ENCODE data around the gene GDPGP1. TPM values are rescaled to one million over a fixed set of nuclear protein-coding genes. Genes with fewer than 3 reads are reported as not detected.
"Not testable (repeated sequence)": the region's sequence is repeated elsewhere in the genome, so short reads cannot be mapped to it uniquely, and the experiment has no call there.

The GDPGP1 gene
- total RNA-seq, 2 experiments from 2014 or later = 12.9 to 22.3 TPM

GRCh38 chr15:90291679-90292356 is 57.8 kb downstream of the GDPGP1 start:
- POLR2A ChIA-PET = interaction anchor here (1.4 kb wide), 1 partner anchor 100 kb away, joined by 3 read pairs; no protein-coding TSS in a partner anchor
- CTCF ChIA-PET (ENCODE audit: unreplicated experiment) = no interaction called here
- Histone ChIP-seq H3K9me2 (ENCODE audit: insufficient read depth, low read length) (no peaks in the 10 kb centered on the region), H3K9me3 (ENCODE audit: low read length) (no peaks in the 10 kb centered on the region), H3K27ac (ENCODE audit: low read depth, low read length, poor library complexity, severe bottlenecking) (no peak overlapping the region), H3K36me3 (ENCODE audit: insufficient read depth, low read length) (no peaks in the 10 kb centered on the region), H2AFZ (ENCODE audit: low read length) (peak overlapping the region; percentile 34; the same call in 1 of the 2 replicates), H3K4me1 (ENCODE audit: insufficient read depth, low read length, poor library complexity, severe bottlenecking) (peaks cover 7% of the 10 kb centered on the region), H4K20me1 (ENCODE audit: insufficient read depth, low read length) (no peaks in the 10 kb centered on the region), H3K4me3 (ENCODE audit: low read depth, low read length, poor library complexity, severe bottlenecking) (no peak overlapping the region), H3K4me2 (ENCODE audit: low read length) (peak overlapping the region; percentile 39), H3K79me2 (ENCODE audit: insufficient read depth, low read depth, low read length) (no peaks in the 10 kb centered on the region)
- TF ChIP-seq EZH2phosphoT487 (IDR thresholded peaks at IDR 0.05; ENCODE audit: borderline replicate concordance, low read depth, low read length) (no peak), CTCF (conservative IDR thresholded peaks at IDR 0.05; ENCODE audit: low read length) (no peak)
- DNase-seq (ENCODE audit: low spot score) = peak; percentile 83
- no TSS peak for BruUV-seq (replicated peaks)
- intact Hi-C loops (cut with micrococcal nuclease; ENCODE audit: unreplicated experiment) = no loop called here

GRCh38 chr15:90293040-90293810 is 59.2 kb downstream of the GDPGP1 start:
- BruUV-seq (replicated peaks); intact Hi-C loops (cut with micrococcal nuclease; ENCODE audit: unreplicated experiment); H2AFZ ChIP-seq (ENCODE audit: low read length); H3K4me2 ChIP-seq (ENCODE audit: low read length); H3K79me2 ChIP-seq (ENCODE audit: insufficient read depth, low read depth, low read length); H3K4me3 ChIP-seq (ENCODE audit: low read depth, low read length, poor library complexity, severe bottlenecking); H3K27ac ChIP-seq (ENCODE audit: low read depth, low read length, poor library complexity, severe bottlenecking); H3K4me1 ChIP-seq (ENCODE audit: insufficient read depth, low read length, poor library complexity, severe bottlenecking); H3K36me3 ChIP-seq (ENCODE audit: insufficient read depth, low read length); H3K9me2 ChIP-seq (ENCODE audit: insufficient read depth, low read length); H4K20me1 ChIP-seq (ENCODE audit: insufficient read depth, low read length); H3K9me3 ChIP-seq (ENCODE audit: low read length): not testable (repeated sequence)
- ChIA-PET POLR2A (interaction anchor here (0.6 to 1.9 kb wide), 7 partner anchors 12 to 494 kb away, joined by 3 to 5 read pairs (median 4); no protein-coding TSS in a partner anchor), CTCF (ENCODE audit: unreplicated experiment) (interaction anchor here (0.6 to 0.8 kb wide), 4 partner anchors 14 to 144 kb away, joined by 3 read pairs; partner anchors contain the start of gene IQGAP1)
- peak; percentile 73 for DNase-seq (ENCODE audit: low spot score)
- peak; percentile 80 for TF ChIP-seq CTCF (conservative IDR thresholded peaks at IDR 0.05; ENCODE audit: low read length)
